ENCODE data around the gene SPACDR. TPM values are rescaled to one million over a fixed set of nuclear protein-coding genes. Genes with fewer than 3 reads are reported as not detected.
"Not testable (repeated sequence)": the region's sequence is repeated elsewhere in the genome, so short reads cannot be mapped to it uniquely, and the experiment has no call there.

Gene SPACDR
- 1 to 10 TPM; 4.0 to 4.3 TPM for total RNA-seq

GRCh38 chr7:100464210-100464660 is at the start of gene SPACDR:
TSS of gene SPACDR (minus strand) at chr7:100464260. CDS start at chr7:100464025, 235 bp downstream.
- Mint-ChIP-seq H3K4me3 (no peak within 1 kb of the TSS), H3K27ac (no peak within 1 kb of the TSS), H3K9me3 (no peaks in the 10 kb centered on the region), H3K27me3 (no peaks in the 10 kb centered on the region), H3K4me1 (peaks cover 4% of the 10 kb centered on the region), H3K36me3 (ENCODE audit: low read depth) (peaks cover 34% of the 10 kb centered on the region)
- POLR2A ChIA-PET, result no interaction called here
- CTCF ChIA-PET, result interaction anchor here (2.6 kb wide), 1 partner anchor 95 kb away, joined by 7 read pairs; no protein-coding TSS in a partner anchor
- no peak for DNase-seq

GRCh38 chr7:100513212-100513810 is 49.3 kb upstream of the SPACDR start:
- Mint-ChIP-seq H3K27ac (no peak overlapping the region), H3K9me3 (no peaks in the 10 kb centered on the region), H3K4me1 (peaks cover 16% of the 10 kb centered on the region), H3K4me3 (no peak overlapping the region), H3K27me3 (no peaks in the 10 kb centered on the region), H3K36me3 (ENCODE audit: low read depth) (no peaks in the 10 kb centered on the region)
- POLR2A ChIA-PET, result no interaction called here
- CTCF ChIA-PET, result interaction anchor here (0.6 kb wide), 1 partner anchor 337 kb away, joined by 3 read pairs; no protein-coding TSS in a partner anchor
- no peak for DNase-seq

- no peak overlapping the region for H3K4me3 Mint-ChIP-seq
- H3K36me3 Mint-ChIP-seq (ENCODE audit: low read depth), result no peaks in the 10 kb centered on the region
- H3K27me3 Mint-ChIP-seq, result peaks cover 3% of the 10 kb centered on the region
- CTCF ChIA-PET, result interaction anchor here (1.2 kb wide), 1 partner anchor 28 kb away, joined by 3 read pairs; no protein-coding TSS in a partner anchor
- H3K27ac Mint-ChIP-seq, result no peak overlapping the region
- H3K9me3 Mint-ChIP-seq, result no peaks in the 10 kb centered on the region
- POLR2A ChIA-PET, result no interaction called here
- DNase-seq, result no peak
- H3K4me1 Mint-ChIP-seq, result peaks cover 5% of the 10 kb centered on the region
Measured at GRCh38 chr7:100510437-100511239, 46.6 kb upstream of the SPACDR start.

- peaks cover 3% of the 10 kb centered on the region for H3K27me3 Mint-ChIP-seq
- no peaks in the 10 kb centered on the region for H3K36me3 Mint-ChIP-seq (ENCODE audit: low read depth)
- H3K4me1 Mint-ChIP-seq, result no peaks in the 10 kb centered on the region
- H3K9me3 Mint-ChIP-seq, result no peaks in the 10 kb centered on the region
- ChIA-PET CTCF (no interaction called here), POLR2A (no interaction called here)
- no peak for DNase-seq
- H3K27ac Mint-ChIP-seq, result no peak overlapping the region
- no peak overlapping the region for H3K4me3 Mint-ChIP-seq
Measured at GRCh38 chr7:100509231-100509630, 45.2 kb upstream of the SPACDR start.

- H3K4me1 Mint-ChIP-seq, result no peaks in the 10 kb centered on the region
- no peak for DNase-seq
- ChIA-PET CTCF (interaction anchor here (0.6 to 1.2 kb wide), 3 partner anchors 10 to 58 kb away, joined by 3 to 7 read pairs (median 4); no protein-coding TSS in a partner anchor), POLR2A (no interaction called here)
- H3K36me3 Mint-ChIP-seq (ENCODE audit: low read depth), result no peaks in the 10 kb centered on the region
- H3K9me3 Mint-ChIP-seq, result no peaks in the 10 kb centered on the region
- no peak overlapping the region for H3K4me3 Mint-ChIP-seq
- peaks cover 3% of the 10 kb centered on the region for H3K27me3 Mint-ChIP-seq
- H3K27ac Mint-ChIP-seq, result no peak overlapping the region
Measured at GRCh38 chr7:100506356-100506923, 42.4 kb upstream of the SPACDR start.

GRCh38 chr7:100504887-100505611 is 41.0 kb upstream of the SPACDR start:
- Mint-ChIP-seq H3K9me3 (no peaks in the 10 kb centered on the region), H3K4me3 (no peak overlapping the region), H3K36me3 (ENCODE audit: low read depth) (no peaks in the 10 kb centered on the region), H3K27ac (no peak overlapping the region), H3K4me1 (no peaks in the 10 kb centered on the region), H3K27me3 (peaks cover 3% of the 10 kb centered on the region)
- no peak for DNase-seq
- ChIA-PET CTCF (interaction anchor here (1.2 to 2.1 kb wide), 2 partner anchors 55 to 59 kb away, joined by 4 to 6 read pairs; no protein-coding TSS in a partner anchor), POLR2A (no interaction called here)

GRCh38 chr7:100504031-100504430 is 40.0 kb upstream of the SPACDR start:
- H3K4me1 Mint-ChIP-seq; H3K27me3 Mint-ChIP-seq; DNase-seq; H3K4me3 Mint-ChIP-seq; H3K9me3 Mint-ChIP-seq; POLR2A ChIA-PET; H3K27ac Mint-ChIP-seq; H3K36me3 Mint-ChIP-seq (ENCODE audit: low read depth): not testable (repeated sequence)
- CTCF ChIA-PET, result interaction anchor here (2.1 kb wide), 1 partner anchor 56 kb away, joined by 6 read pairs; no protein-coding TSS in a partner anchor

GRCh38 chr7:100500743-100501142 is 36.7 kb upstream of the SPACDR start:
- CTCF ChIA-PET; H3K9me3 Mint-ChIP-seq; H3K27ac Mint-ChIP-seq; H3K27me3 Mint-ChIP-seq; POLR2A ChIA-PET; H3K4me1 Mint-ChIP-seq; H3K36me3 Mint-ChIP-seq (ENCODE audit: low read depth); H3K4me3 Mint-ChIP-seq; DNase-seq: not testable (repeated sequence)

GRCh38 chr7:100496509-100496908 is 32.4 kb upstream of the SPACDR start:
- no peak overlapping the region for H3K4me3 Mint-ChIP-seq
- no peak for DNase-seq
- CTCF ChIA-PET, result interaction anchor here (1.0 to 1.6 kb wide), 2 partner anchors 14 to 210 kb away, joined by 3 to 9 read pairs; partner anchors contain the start of gene POP7
- peaks cover 19% of the 10 kb centered on the region for H3K27me3 Mint-ChIP-seq
- no peaks in the 10 kb centered on the region for H3K36me3 Mint-ChIP-seq (ENCODE audit: low read depth)
- POLR2A ChIA-PET, result no interaction called here
- peaks cover 13% of the 10 kb centered on the region for H3K4me1 Mint-ChIP-seq
- H3K27ac Mint-ChIP-seq, result no peak overlapping the region
- H3K9me3 Mint-ChIP-seq, result no peaks in the 10 kb centered on the region

GRCh38 chr7:100493476-100494264 is 29.6 kb upstream of the SPACDR start:
- H3K27me3 Mint-ChIP-seq, result peaks cover 17% of the 10 kb centered on the region
- H3K9me3 Mint-ChIP-seq, result no peaks in the 10 kb centered on the region
- peak overlapping the region; percentile 48 for H3K4me3 Mint-ChIP-seq
- H3K27ac Mint-ChIP-seq, result no peak overlapping the region
- CTCF ChIA-PET, result interaction anchor here (0.6 to 2.0 kb wide), 8 partner anchors 11 to 359 kb away, joined by 3 to 11 read pairs (median 3); partner anchors contain the start of gene SLC12A9
- no peaks in the 10 kb centered on the region for H3K36me3 Mint-ChIP-seq (ENCODE audit: low read depth)
- H3K4me1 Mint-ChIP-seq, result peaks cover 13% of the 10 kb centered on the region
- peak; percentile 66 for DNase-seq
- POLR2A ChIA-PET, result interaction anchor here (0.6 to 1.8 kb wide), 5 partner anchors 9 to 212 kb away, joined by 3 to 7 read pairs (median 3); partner anchors contain the start of genes POP7 and ZCWPW1

GRCh38 chr7:100492738-100493475 is 28.8 kb upstream of the SPACDR start:
- H3K27ac Mint-ChIP-seq, result no peak overlapping the region
- ChIA-PET CTCF (interaction anchor here (1.3 to 2.0 kb wide), 6 partner anchors 10 to 360 kb away, joined by 3 to 11 read pairs (median 4); partner anchors contain the start of gene SLC12A9), POLR2A (interaction anchor here (1.0 to 1.8 kb wide), 4 partner anchors 16 to 213 kb away, joined by 3 to 7 read pairs (median 4); partner anchors contain the start of genes POP7 and ZCWPW1)

More at GRCh38 chr7:100492738-100493475, 28.8 kb upstream of the SPACDR start:
- Mint-ChIP-seq H3K9me3 (no peaks in the 10 kb centered on the region), H3K27me3 (peaks cover 17% of the 10 kb centered on the region), H3K4me3 (peak overlapping the region; percentile 48), H3K36me3 (ENCODE audit: low read depth) (no peaks in the 10 kb centered on the region), H3K4me1 (peaks cover 13% of the 10 kb centered on the region)
- DNase-seq, result no peak
